K562 (cell line): ENCODE results near the gene ZNF775. TPM values are rescaled to one million over a fixed set of nuclear protein-coding genes. Genes with fewer than 3 reads are reported as not detected.

Experiments used
- ATF7 ChIP-seq: fragments of 450-650 bp; IDR thresholded peaks from 2 replicates; pipeline ENCODE4 v1.7.1; 2014; ENCODE audit warnings: mild to moderate bottlenecking, moderate library complexity
- CBFA2T3 ChIP-seq: fragments of 450-650 bp; IDR thresholded peaks from 2 replicates; pipeline ENCODE4 v1.6.1; 2017
- CHAMP1 ChIP-seq: fragments of 450-650 bp; IDR thresholded peaks from 2 replicates; pipeline ENCODE4 v1.6.1; 2016; ENCODE audit warnings: mild to moderate bottlenecking
- CTBP1 ChIP-seq: fragments of 450-650 bp; IDR thresholded peaks from 2 replicates; pipeline ENCODE4 v1.6.1; 2016; ENCODE audit warnings: borderline replicate concordance
- CTCFL ChIP-seq: IDR thresholded peaks from 2 replicates; pipeline ENCODE4 v1.6.1; 2011; ENCODE audit warnings: borderline replicate concordance, low read depth, mild to moderate bottlenecking, moderate library complexity, low read length; ENCODE audit not compliant: insufficient read depth, poor library complexity, severe bottlenecking
- FOXK1 ChIP-seq: sonication (generic); formaldehyde crosslinking; IDR thresholded peaks from 2 replicates; pipeline ENCODE4 v1.8.0; 2022; ENCODE audit warnings: missing genetic modification reagents, mild to moderate bottlenecking, borderline replicate concordance
- FOXK2 ChIP-seq, 2 experiments: fragments of 450-650 bp; IDR thresholded peaks in 1 of 2; conservative IDR thresholded peaks in 1 of 2; 2 replicates each; pipeline ENCODE4 v1.6.1; 2016; ENCODE audit warnings: low read depth in 2 of 2, mild to moderate bottlenecking in 1 of 2
- NELFE ChIP-seq: IDR thresholded peaks from 2 replicates; pipeline ENCODE4 v1.6.1; 2011; ENCODE audit warnings: mild to moderate bottlenecking; ENCODE audit not compliant: insufficient read depth, insufficient read length
- NFRKB ChIP-seq: fragments of 450-650 bp; IDR thresholded peaks from 2 replicates; pipeline ENCODE4 v1.6.1; 2016; ENCODE audit warnings: low read depth
- PKNOX1 ChIP-seq: fragments of 450-650 bp; IDR thresholded peaks from 2 replicates; pipeline ENCODE4 v1.6.1; 2016
- PYGO2 ChIP-seq: fragments of 450-650 bp; IDR thresholded peaks from 2 replicates; pipeline ENCODE4 v1.6.1; 2016; ENCODE audit warnings: mild to moderate bottlenecking, missing genetic modification characterization, moderate library complexity, missing compliant biosample characterization
- RNF219 ChIP-seq: fragments of 250-450 bp; sonication (Bioruptor Pico); IDR thresholded peaks from 2 replicates; pipeline ENCODE4 v1.5.0; 2022; ENCODE audit warnings: mild to moderate bottlenecking
- UBTF ChIP-seq, 2 experiments: IDR thresholded peaks; 2 replicates each; pipeline ENCODE4 v1.6.1; 2012; ENCODE audit warnings: improper control_type of control experiment in 2 of 2, low read depth in 2 of 2, low read length in 2 of 2, borderline replicate concordance in 1 of 2
- ZEB2 ChIP-seq: fragments of 450-650 bp; IDR thresholded peaks from 2 replicates; pipeline ENCODE4 v1.6.1; 2016
- ZNF133 ChIP-seq: fragments of 250-450 bp; sonication (Bioruptor Pico); IDR thresholded peaks from 2 replicates; pipeline ENCODE4 v1.4.0; 2020; ENCODE audit warnings: mild to moderate bottlenecking
- ZNF347 ChIP-seq: fragments of 450-650 bp; formaldehyde crosslinking; IDR thresholded peaks from 2 replicates; pipeline ENCODE4 v1.4.0; 2020; ENCODE audit warnings: low read depth, mild to moderate bottlenecking, moderate library complexity
- ZNF507 ChIP-seq: conservative IDR thresholded peaks from 2 replicates; pipeline ENCODE4 v1.6.1; 2017; ENCODE audit warnings: missing genetic modification characterization, missing compliant biosample characterization
- ZNF583 ChIP-seq: fragments of 250-450 bp; sonication (Bioruptor Pico); IDR thresholded peaks from 2 replicates; pipeline ENCODE4 v1.4.0; 2020
- polyA plus RNA-seq, 8 experiments: library from polyadenylated mRNA; depleted of rRNA in 4 of 8; stranded (reverse) in 5 of 8; unstranded in 3 of 8; fragments of >200 nt; fragmentation: Nextera tagmentation in 2 of 8; fragmentation: Illumina TruSeq in 1 of 8; extraction: Ambion mirVana in 2 of 8; extraction: Trizol in 1 of 8; gene quantifications; 2 replicates each; pipeline versions ENCODE4 v1.2.1 to v1.2.3, GENCODE V29; 2011 to 2014; ENCODE audit warnings: inconsistent platforms in 1 of 8, missing spikeins in 1 of 8
- total RNA-seq, 7 experiments: library from RNA; depleted of rRNA in 6 of 7; stranded (reverse); fragments of >200 nt in 6 of 7; fragmentation: Illumina TruSeq in 2 of 7; extraction: Trizol in 2 of 7; gene quantifications; 2 replicates each; pipeline versions ENCODE4 v1.2.1 to v1.2.3, GENCODE V29; 2011 to 2021; ENCODE audit warnings: low replicate concordance in 1 of 7

ZNF775 gene
- total and polyA plus RNA-seq, 9 of the 15 experiments (the other 6 are each of a cell fraction or from before 2014, with no cell fraction given): 0.04 to 18.7 (median 4.9) TPM

- TF ChIP-seq CTCFL (no peak), FOXK1 (CRISPR knock-in tag) (0 out of 2 replicates have a peak, but pooled peaks have one; percentile 55), ATF7 (peak; percentile 82; the same call in 1 of the 2 replicates), ZNF133 (CRISPR knock-in tag) (no peak), PKNOX1 (peak; percentile 39; the same call in 1 of the 2 replicates), UBTF (IDR thresholded peaks at IDR 0.05; ENCODE audit: borderline replicate concordance in 1 of 2, low read depth in 2 of 2, low read length in 2 of 2) (no peak), CTBP1 (peak; percentile 79), ZNF583 (CRISPR knock-in tag) (no peak), ZNF507 (tag) (no peak), PYGO2 (tag) (no peak), RNF219 (no peak), NFRKB (0 out of 2 replicates have a peak, but pooled peaks have one; percentile 26), FOXK2 (conservative IDR thresholded peaks at IDR 0.05 in 1 of 2, IDR thresholded peaks at IDR 0.05 in 1 of 2; ENCODE audit: low read depth in 2 of 2) (peak; percentile 34 to 46; a peak in 2 of 4 replicates), CBFA2T3 (peak; percentile 57), CHAMP1 (no peak), NELFE (no peak), ZNF347 (no peak), ZEB2 (peak; percentile 77)
Observed at GRCh38 chr7:150400008-150400787, 21.1 kb downstream of the ZNF775 start (continued).
